HCT116 (cell line): ENCODE data around the gene CSPG4. TPM values are rescaled to one million over a fixed set of nuclear protein-coding genes. Genes with fewer than 3 reads are reported as not detected.

Experiments
- ATAC-seq: fragments of 200-7000 bp; cut with Tn5 transposase; 2 replicates; pipeline ENCODE4 v1.9.1; 2020; ENCODE audit warnings: mild to moderate bottlenecking, moderate library complexity
- BruUV-seq: library from RNA; stranded (reverse); fragments of 400-500 nt; replicated peaks from 2 replicates; lab custom pipeline; 2021; lab: Mats Ljungman, UMichigan
- CTCF ChIA-PET: fragments of 300-600 bp; sonication (Branson Sonifier 250); formaldehyde crosslinking; loops from one replicate; lab custom pipeline; 2021; ENCODE audit warnings: antibody characterized with exemption; lab: Charles Lee
- POLR2A ChIA-PET: fragments of 300-600, 350-600 bp; sonication (Branson Sonifier 250); formaldehyde crosslinking; loops from one replicate; lab custom pipeline; 2021; ENCODE audit warnings: antibody characterized with exemption; lab: Charles Lee
- RAD21 ChIA-PET, 2 experiments: fragments of 300-600 bp; sonication (Branson Sonifier 250); formaldehyde crosslinking; loops; one replicate each; lab custom pipeline; 2023; ENCODE audit warnings: low total read pairs in 2 of 2; ENCODE audit not compliant: uncharacterized antibody in 2 of 2, unreplicated experiment in 2 of 2, low non-redundant PET in 1 of 2; lab: Charles Lee
- DNase-seq: peaks from one replicate; pipeline ENCODE4 v3.0.0-alpha.2; 2010; ENCODE audit warnings: low read depth, low spot score
- H2AFZ ChIP-seq: fragments of 200-600 bp; shearing (Covaris generic), sonication (generic); 2 replicates; pipeline ENCODE4 v1.6.1; 2017; ENCODE audit warnings: low read depth, mixed run types, mixed read lengths, antibody characterized with exemption, low read length; ENCODE audit not compliant: poor library complexity, severe bottlenecking
- H3K27ac ChIP-seq: 2 replicates; pipeline ENCODE4 v1.5.1; 2012; ENCODE audit warnings: low read depth, low read length
- H3K27me3 ChIP-seq: fragments of 200-600 bp; sonication (generic); 2 replicates; pipeline ENCODE4 v1.6.1; 2016; ENCODE audit warnings: mixed run types, low read length, mixed read lengths; ENCODE audit not compliant: insufficient read depth
- H3K36me3 ChIP-seq, 2 experiments: fragments of 200-500 bp in 1 of 2; fragments of 200-600 bp in 1 of 2; sonication (Bioruptor generic) in 1 of 2; sonication (generic) in 1 of 2; 2 replicates each; pipeline versions ENCODE4 v1.5.1 to v1.6.1; 2014 to 2016; ENCODE audit warnings: low read length in 2 of 2, inconsistent platforms in 1 of 2, mixed read lengths in 1 of 2, mixed run types in 1 of 2; ENCODE audit not compliant: insufficient read depth in 2 of 2, control insufficient read depth in 1 of 2
- H3K4me1 ChIP-seq, 2 experiments: fragments of 200-600 bp in 1 of 2; sonication (generic) in 1 of 2; 2 replicates each; pipeline versions ENCODE4 v1.5.1 to v1.6.1; 2012 to 2017; ENCODE audit warnings: low read length in 2 of 2, inconsistent platforms in 1 of 2, mild to moderate bottlenecking in 1 of 2, mixed read lengths in 1 of 2, mixed run types in 1 of 2, moderate library complexity in 1 of 2; ENCODE audit not compliant: insufficient read depth in 2 of 2, control insufficient read depth in 1 of 2
- H3K4me2 ChIP-seq: fragments of 200-600 bp; sonication (generic); 2 replicates; pipeline ENCODE4 v1.6.1; 2017; ENCODE audit warnings: mixed run types, low read length, mixed read lengths
- H3K4me3 ChIP-seq, 2 experiments: fragments of 200-600 bp in 1 of 2; sonication (generic) in 1 of 2; replicated peaks in 1 of 2; 2 replicates each; pipeline ENCODE4 v1.5.1; 2011 to 2016; ENCODE audit warnings: low read length in 2 of 2, control low read depth in 1 of 2, low read depth in 1 of 2, mild to moderate bottlenecking in 1 of 2, mixed read lengths in 1 of 2, mixed run types in 1 of 2
- H3K79me2 ChIP-seq: fragments of 200-600 bp; sonication (generic); 2 replicates; pipeline ENCODE4 v1.6.1; 2017; ENCODE audit warnings: mild to moderate bottlenecking, mixed run types, low read length, moderate library complexity, mixed read lengths; ENCODE audit not compliant: insufficient read depth
- H3K9ac ChIP-seq: fragments of 200-600 bp; sonication (generic); 2 replicates; pipeline ENCODE4 v1.6.1; 2016; ENCODE audit warnings: low read length, mixed read lengths
- H3K9me2 ChIP-seq: fragments of 200-600 bp; sonication (generic), shearing (Covaris generic); 2 replicates; pipeline ENCODE4 v1.6.1; 2017; ENCODE audit warnings: mixed run types, mild to moderate bottlenecking, moderate library complexity; ENCODE audit not compliant: insufficient read depth
- H3K9me3 ChIP-seq, 2 experiments: fragments of 200-500 bp in 1 of 2; fragments of 200-600 bp in 1 of 2; sonication (Bioruptor generic) in 1 of 2; sonication (generic) in 1 of 2; 2 replicates each; pipeline ENCODE4 v1.6.1; 2014 to 2017; ENCODE audit warnings: low read length in 2 of 2, mixed read lengths in 2 of 2, inconsistent platforms in 1 of 2, low read depth in 1 of 2, mild to moderate bottlenecking in 1 of 2, mixed run types in 1 of 2, moderate library complexity in 1 of 2; ENCODE audit not compliant: control insufficient read depth in 1 of 2, insufficient read depth in 1 of 2
- H4K20me1 ChIP-seq: fragments of 200-600 bp; sonication (generic), shearing (Covaris generic); 2 replicates; pipeline ENCODE4 v1.6.1; 2017; ENCODE audit warnings: mixed run types, mild to moderate bottlenecking, moderate library complexity; ENCODE audit not compliant: insufficient read depth
- CEBPB ChIP-seq: IDR thresholded peaks from 2 replicates; pipeline ENCODE4 v1.6.1; 2012; ENCODE audit warnings: low read depth
- RAD21 ChIP-seq: IDR thresholded peaks from 2 replicates; pipeline ENCODE4 v1.6.1; 2012; ENCODE audit warnings: low read depth, mild to moderate bottlenecking
- intact Hi-C: fragments of 100-400 bp; cut with micrococcal nuclease; formaldehyde crosslinking; loops from 2 replicates; pipeline ENCODE4 v1.10.0; 2022
- total RNA-seq: library from RNA; stranded (reverse); gene quantifications from one replicate; pipeline ENCODE4 v1.2.1, GENCODE V29; 2021; ENCODE audit not compliant: unreplicated experiment
- TF ChIP-seq, protein P1 (sequence below): IDR thresholded peaks from 2 replicates; pipeline ENCODE4 v1.6.1; 2011; ENCODE audit warnings: mild to moderate bottlenecking, low read length, moderate library complexity; ENCODE audit not compliant: insufficient replicate concordance; ENCODE audit errors: extremely low read depth

Gene CSPG4
- total RNA-seq, 1 experiment from 2014 or later = 18.1 TPM

GRCh38 chr15:75685195-75685594, 27.5 kb downstream of the CSPG4 start (continued):
- TF ChIP-seq, protein P1, sequence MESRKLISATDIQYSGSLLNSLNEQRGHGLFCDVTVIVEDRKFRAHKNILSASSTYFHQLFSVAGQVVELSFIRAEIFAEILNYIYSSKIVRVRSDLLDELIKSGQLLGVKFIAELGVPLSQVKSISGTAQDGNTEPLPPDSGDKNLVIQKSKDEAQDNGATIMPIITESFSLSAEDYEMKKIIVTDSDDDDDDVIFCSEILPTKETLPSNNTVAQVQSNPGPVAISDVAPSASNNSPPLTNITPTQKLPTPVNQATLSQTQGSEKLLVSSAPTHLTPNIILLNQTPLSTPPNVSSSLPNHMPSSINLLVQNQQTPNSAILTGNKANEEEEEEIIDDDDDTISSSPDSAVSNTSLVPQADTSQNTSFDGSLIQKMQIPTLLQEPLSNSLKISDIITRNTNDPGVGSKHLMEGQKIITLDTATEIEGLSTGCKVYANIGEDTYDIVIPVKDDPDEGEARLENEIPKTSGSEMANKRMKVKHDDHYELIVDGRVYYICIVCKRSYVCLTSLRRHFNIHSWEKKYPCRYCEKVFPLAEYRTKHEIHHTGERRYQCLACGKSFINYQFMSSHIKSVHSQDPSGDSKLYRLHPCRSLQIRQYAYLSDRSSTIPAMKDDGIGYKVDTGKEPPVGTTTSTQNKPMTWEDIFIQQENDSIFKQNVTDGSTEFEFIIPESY = no peak

GRCh38 chr15:75684648-75685047, 28.0 kb downstream of the CSPG4 start:
- TF ChIP-seq RAD21 (peak; percentile 20; the same call in 1 of the 2 replicates), CEBPB (no peak)
- CTCF ChIA-PET = interaction anchor here (1.1 to 1.2 kb wide), 3 partner anchors 10 to 317 kb away, joined by 3 to 9 read pairs (median 3); partner anchors contain the start of genes MAN2C1 and SIN3A

More at GRCh38 chr15:75684648-75685047, 28.0 kb downstream of the CSPG4 start:
- no TSS peak for BruUV-seq
- no peaks in the 10 kb centered on the region for H3K79me2 ChIP-seq
- ChIA-PET POLR2A (no interaction called here), RAD21 (interaction anchor here in 1 of 2 experiments (1.3 to 2.0 kb wide), 2 partner anchors 117 to 317 kb away, joined by 3 to 8 read pairs; no protein-coding TSS in a partner anchor)
- DNase-seq = no peak
- H3K9ac ChIP-seq = no peak overlapping the region
- ATAC-seq = no peak
- no peaks in the 10 kb centered on the region for H3K27me3 ChIP-seq
- no peak overlapping the region for H2AFZ ChIP-seq
- H3K4me3 ChIP-seq = no peak overlapping the region
- H3K27ac ChIP-seq = no peak overlapping the region
- no peaks in the 10 kb centered on the region; a peak in 1 of 4 replicates for H3K4me1 ChIP-seq
- no peaks in the 10 kb centered on the region for H3K36me3 ChIP-seq
- no peaks in the 10 kb centered on the region for H3K9me3 ChIP-seq
- intact Hi-C loops = no loop called here
- no peaks in the 10 kb centered on the region for H4K20me1 ChIP-seq
- no peaks in the 10 kb centered on the region for H3K9me2 ChIP-seq
- H3K4me2 ChIP-seq = no peak overlapping the region
